GM23338 (cell line): ENCODE measurements around the gene ID3. TPM values are rescaled to one million over a fixed set of nuclear protein-coding genes. Genes with fewer than 3 reads are reported as not detected.

Experiments
- ATAC-seq: fragments of 200-7000 bp; cut with Tn5 transposase; 3 replicates; pipeline ENCODE4 v1.9.1; 2020
- DNase-seq: peaks from one replicate; pipeline ENCODE4 v3.0.0-alpha.2; 2015; ENCODE audit warnings: low spot score
- H2AFZ ChIP-seq: fragments of 200-600 bp; sonication (generic); 2 replicates; pipeline ENCODE4 v1.8.0; 2016; ENCODE audit warnings: antibody characterized with exemption, mild to moderate bottlenecking, moderate library complexity
- H3F3A ChIP-seq: fragments of 200-600 bp; sonication (generic); replicated peaks from 2 replicates; pipeline ENCODE4 v1.8.0; 2017; ENCODE audit warnings: antibody characterized with exemption, mixed run types, low read depth
- H3K27ac ChIP-seq: fragments of 200-600 bp; sonication (generic); 2 replicates; pipeline ENCODE4 v1.6.1; 2016; ENCODE audit warnings: low read depth
- H3K27me3 ChIP-seq: fragments of 200-600 bp; sonication (generic); 2 replicates; pipeline ENCODE4 v1.8.0; 2016; ENCODE audit warnings: mild to moderate bottlenecking, mixed run types, moderate library complexity; ENCODE audit not compliant: insufficient read depth
- H3K36me3 ChIP-seq: fragments of 200-600 bp; sonication (generic); 2 replicates; pipeline ENCODE4 v1.8.0; 2016; ENCODE audit warnings: mild to moderate bottlenecking; ENCODE audit not compliant: insufficient read depth
- H3K4me1 ChIP-seq: fragments of 200-600 bp; sonication (generic); 2 replicates; pipeline ENCODE4 v1.8.0; 2016; ENCODE audit warnings: mild to moderate bottlenecking, moderate library complexity; ENCODE audit not compliant: insufficient read depth
- H3K4me2 ChIP-seq: fragments of 200-600 bp; sonication (generic); 2 replicates; pipeline ENCODE4 v1.7.1; 2017; ENCODE audit warnings: mixed run types
- H3K4me3 ChIP-seq: fragments of 200-600 bp; sonication (generic); 2 replicates; pipeline ENCODE4 v1.6.1; 2016; ENCODE audit warnings: mixed run types
- H3K79me2 ChIP-seq: fragments of 200-600 bp; sonication (generic); replicated peaks from 2 replicates; pipeline ENCODE4 v1.8.0; 2017; ENCODE audit warnings: mild to moderate bottlenecking; ENCODE audit not compliant: insufficient read depth
- H3K9me2 ChIP-seq: fragments of 200-600 bp; sonication (generic); 2 replicates; pipeline ENCODE4 v1.8.0; 2017; ENCODE audit not compliant: insufficient read depth
- H4K20me1 ChIP-seq: fragments of 200-600 bp; sonication (generic); replicated peaks from 2 replicates; pipeline ENCODE4 v1.8.0; 2017; ENCODE audit warnings: mild to moderate bottlenecking; ENCODE audit not compliant: insufficient read depth
- H3K27ac Mint-ChIP-seq: 2 replicates; pipeline ENCODE4 v1.8.0; 2020; ENCODE audit warnings: inconsistent platforms, mild to moderate bottlenecking, moderate library complexity, mixed read lengths
- H3K27me3 Mint-ChIP-seq: 3 replicates; pipeline ENCODE4 v1.8.0; 2022; ENCODE audit warnings: low read depth, mild to moderate bottlenecking, moderate library complexity, mixed read lengths, inconsistent platforms; ENCODE audit not compliant: insufficient read depth, poor library complexity
- H3K36me3 Mint-ChIP-seq: 3 replicates; pipeline ENCODE4 v1.8.0; 2021; ENCODE audit warnings: low read depth, mild to moderate bottlenecking, inconsistent platforms, moderate library complexity, mixed read lengths
- H3K4me1 Mint-ChIP-seq: 3 replicates; pipeline ENCODE4 v1.8.0; 2020; ENCODE audit warnings: mild to moderate bottlenecking, inconsistent platforms, mixed read lengths
- H3K4me3 Mint-ChIP-seq: 3 replicates; pipeline ENCODE4 v1.8.0; 2021; ENCODE audit warnings: moderate library complexity, mild to moderate bottlenecking, inconsistent platforms, mixed read lengths
- H3K9me3 Mint-ChIP-seq: 3 replicates; pipeline ENCODE4 v1.8.0; 2020; ENCODE audit warnings: moderate library complexity, mild to moderate bottlenecking, inconsistent platforms, mixed read lengths
- CREB1 ChIP-seq: fragments of 250-450 bp; sonication (Bioruptor Pico); IDR thresholded peaks from 2 replicates; pipeline ENCODE4 v1.5.0; 2020; ENCODE audit warnings: low read depth, mild to moderate bottlenecking, moderate library complexity
- EZH2 ChIP-seq: fragments of 200-600 bp; sonication (generic); IDR thresholded peaks from one replicate; pipeline ENCODE4 v1.8.0; 2017; ENCODE audit warnings: antibody characterized with exemption, mild to moderate bottlenecking, low read depth; ENCODE audit not compliant: unreplicated experiment
- EZH2phosphoT487 ChIP-seq: fragments of 200-600 bp; sonication (generic); IDR thresholded peaks from one replicate; pipeline ENCODE4 v1.8.1; 2018; ENCODE audit warnings: antibody characterized with exemption; ENCODE audit not compliant: unreplicated experiment
- JUNB ChIP-seq: IDR thresholded peaks from one replicate; pipeline ENCODE4 v1.6.1; 2016; ENCODE audit warnings: antibody characterized with exemption; ENCODE audit not compliant: unreplicated experiment
- NANOG ChIP-seq: IDR thresholded peaks from 2 replicates; pipeline ENCODE4 v1.6.1; 2016; ENCODE audit warnings: antibody characterized with exemption, borderline replicate concordance
- POLR2AphosphoS5 ChIP-seq: IDR thresholded peaks from 2 replicates; pipeline ENCODE4 v1.6.1; 2016; ENCODE audit warnings: antibody characterized with exemption, low read depth
- STAT1 ChIP-seq: IDR thresholded peaks from one replicate; pipeline ENCODE4 v1.6.1; 2016; ENCODE audit warnings: antibody characterized with exemption; ENCODE audit not compliant: unreplicated experiment
- ZNF331 ChIP-seq: fragments of 250-450 bp; sonication (Bioruptor Pico); IDR thresholded peaks from 2 replicates; pipeline ENCODE4 v1.5.0; 2020; ENCODE audit warnings: low read depth, mild to moderate bottlenecking, moderate library complexity
- polyA plus RNA-seq: library from polyadenylated mRNA; unstranded; fragments of >200 nt; fragmentation: Nextera tagmentation; extraction: Ambion mirVana; gene quantifications from 2 replicates; pipeline ENCODE4 v1.2.1, GENCODE V29; 2016
- total RNA-seq: library from RNA; depleted of rRNA; stranded (reverse); fragments of >200 nt; shearing (Covaris generic); gene quantifications from 2 replicates; pipeline ENCODE4 v1.2.3, GENCODE V29; 2014
- TF ChIP-seq, protein P1 (sequence below): fragments of 250-450 bp; sonication (Bioruptor Pico); IDR thresholded peaks from 2 replicates; pipeline ENCODE4 v1.5.0; 2020; ENCODE audit warnings: mild to moderate bottlenecking, moderate library complexity
- TF ChIP-seq, protein P2 (sequence below): IDR thresholded peaks from one replicate; pipeline ENCODE4 v1.6.1; 2018; ENCODE audit warnings: antibody characterized with exemption; ENCODE audit not compliant: unreplicated experiment
- TF ChIP-seq, protein P3 (sequence below): IDR thresholded peaks from 2 replicates; pipeline ENCODE4 v1.6.1; 2016; ENCODE audit warnings: antibody characterized with exemption

ID3 gene
- total and polyA plus RNA-seq, 2 experiments from 2014 or later = 164 to 345 TPM

DNA sequence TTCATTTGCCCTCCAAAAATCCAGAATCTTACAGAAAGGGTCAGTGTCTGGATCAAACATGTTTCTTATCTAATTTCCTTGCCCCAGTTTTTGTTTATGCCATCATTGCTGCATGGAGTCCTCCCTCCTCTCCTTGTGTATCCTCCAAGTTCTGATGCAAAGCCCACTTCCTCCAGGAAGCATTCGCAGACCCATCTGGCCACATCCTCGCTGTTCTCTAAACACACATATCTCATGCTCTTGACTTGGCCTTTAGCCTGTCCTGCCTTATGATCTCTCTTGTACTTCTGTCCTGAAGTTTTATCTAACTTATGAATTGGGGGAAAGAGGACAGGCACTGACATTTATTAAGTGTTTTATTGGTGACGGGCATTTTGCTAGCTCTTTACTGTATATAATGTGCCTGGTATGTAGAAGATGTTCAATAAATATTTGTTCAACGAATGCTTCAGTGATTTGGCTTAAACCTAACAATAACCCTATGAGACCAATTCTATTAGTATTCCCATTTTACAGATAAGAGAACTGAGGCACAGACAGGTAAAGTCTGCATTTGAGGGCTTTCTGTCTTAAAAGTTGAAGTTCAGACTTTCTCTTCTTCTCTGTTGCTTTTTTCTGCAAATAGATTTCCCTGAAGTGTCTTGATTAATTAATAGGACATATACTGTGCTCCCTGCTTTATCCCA is 19.2 kb upstream of the ID3 start (continued):
- TF ChIP-seq, protein P1, sequence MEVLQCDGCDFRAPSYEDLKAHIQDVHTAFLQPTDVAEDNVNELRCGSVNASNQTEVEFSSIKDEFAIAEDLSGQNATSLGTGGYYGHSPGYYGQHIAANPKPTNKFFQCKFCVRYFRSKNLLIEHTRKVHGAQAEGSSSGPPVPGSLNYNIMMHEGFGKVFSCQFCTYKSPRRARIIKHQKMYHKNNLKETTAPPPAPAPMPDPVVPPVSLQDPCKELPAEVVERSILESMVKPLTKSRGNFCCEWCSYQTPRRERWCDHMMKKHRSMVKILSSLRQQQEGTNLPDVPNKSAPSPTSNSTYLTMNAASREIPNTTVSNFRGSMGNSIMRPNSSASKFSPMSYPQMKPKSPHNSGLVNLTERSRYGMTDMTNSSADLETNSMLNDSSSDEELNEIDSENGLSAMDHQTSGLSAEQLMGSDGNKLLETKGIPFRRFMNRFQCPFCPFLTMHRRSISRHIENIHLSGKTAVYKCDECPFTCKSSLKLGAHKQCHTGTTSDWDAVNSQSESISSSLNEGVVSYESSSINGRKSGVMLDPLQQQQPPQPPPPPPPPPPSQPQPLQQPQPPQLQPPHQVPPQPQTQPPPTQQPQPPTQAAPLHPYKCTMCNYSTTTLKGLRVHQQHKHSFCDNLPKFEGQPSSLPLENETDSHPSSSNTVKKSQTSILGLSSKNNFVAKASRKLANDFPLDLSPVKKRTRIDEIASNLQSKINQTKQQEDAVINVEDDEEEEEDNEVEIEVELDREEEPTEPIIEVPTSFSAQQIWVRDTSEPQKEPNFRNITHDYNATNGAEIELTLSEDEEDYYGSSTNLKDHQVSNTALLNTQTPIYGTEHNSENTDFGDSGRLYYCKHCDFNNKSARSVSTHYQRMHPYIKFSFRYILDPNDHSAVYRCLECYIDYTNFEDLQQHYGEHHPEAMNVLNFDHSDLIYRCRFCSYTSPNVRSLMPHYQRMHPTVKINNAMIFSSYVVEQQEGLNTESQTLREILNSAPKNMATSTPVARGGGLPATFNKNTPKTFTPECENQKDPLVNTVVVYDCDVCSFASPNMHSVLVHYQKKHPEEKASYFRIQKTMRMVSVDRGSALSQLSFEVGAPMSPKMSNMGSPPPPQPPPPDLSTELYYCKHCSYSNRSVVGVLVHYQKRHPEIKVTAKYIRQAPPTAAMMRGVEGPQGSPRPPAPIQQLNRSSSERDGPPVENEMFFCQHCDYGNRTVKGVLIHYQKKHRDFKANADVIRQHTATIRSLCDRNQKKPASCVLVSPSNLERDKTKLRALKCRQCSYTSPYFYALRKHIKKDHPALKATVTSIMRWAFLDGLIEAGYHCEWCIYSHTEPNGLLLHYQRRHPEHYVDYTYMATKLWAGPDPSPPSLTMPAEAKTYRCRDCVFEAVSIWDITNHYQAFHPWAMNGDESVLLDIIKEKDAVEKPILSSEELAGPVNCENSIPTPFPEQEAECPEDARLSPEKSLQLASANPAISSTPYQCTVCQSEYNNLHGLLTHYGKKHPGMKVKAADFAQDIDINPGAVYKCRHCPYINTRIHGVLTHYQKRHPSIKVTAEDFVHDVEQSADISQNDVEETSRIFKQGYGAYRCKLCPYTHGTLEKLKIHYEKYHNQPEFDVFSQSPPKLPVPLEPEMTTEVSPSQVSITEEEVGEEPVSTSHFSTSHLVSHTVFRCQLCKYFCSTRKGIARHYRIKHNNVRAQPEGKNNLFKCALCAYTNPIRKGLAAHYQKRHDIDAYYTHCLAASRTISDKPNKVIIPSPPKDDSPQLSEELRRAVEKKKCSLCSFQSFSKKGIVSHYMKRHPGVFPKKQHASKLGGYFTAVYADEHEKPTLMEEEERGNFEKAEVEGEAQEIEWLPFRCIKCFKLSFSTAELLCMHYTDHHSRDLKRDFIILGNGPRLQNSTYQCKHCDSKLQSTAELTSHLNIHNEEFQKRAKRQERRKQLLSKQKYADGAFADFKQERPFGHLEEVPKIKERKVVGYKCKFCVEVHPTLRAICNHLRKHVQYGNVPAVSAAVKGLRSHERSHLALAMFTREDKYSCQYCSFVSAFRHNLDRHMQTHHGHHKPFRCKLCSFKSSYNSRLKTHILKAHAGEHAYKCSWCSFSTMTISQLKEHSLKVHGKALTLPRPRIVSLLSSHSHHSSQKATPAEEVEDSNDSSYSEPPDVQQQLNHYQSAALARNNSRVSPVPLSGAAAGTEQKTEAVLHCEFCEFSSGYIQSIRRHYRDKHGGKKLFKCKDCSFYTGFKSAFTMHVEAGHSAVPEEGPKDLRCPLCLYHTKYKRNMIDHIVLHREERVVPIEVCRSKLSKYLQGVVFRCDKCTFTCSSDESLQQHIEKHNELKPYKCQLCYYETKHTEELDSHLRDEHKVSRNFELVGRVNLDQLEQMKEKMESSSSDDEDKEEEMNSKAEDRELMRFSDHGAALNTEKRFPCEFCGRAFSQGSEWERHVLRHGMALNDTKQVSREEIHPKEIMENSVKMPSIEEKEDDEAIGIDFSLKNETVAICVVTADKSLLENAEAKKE (CRISPR knock-in tag) = no peak
- TF ChIP-seq ZNF331 (CRISPR knock-in tag) = no peak
- TF ChIP-seq STAT1 = no peak

DNA sequence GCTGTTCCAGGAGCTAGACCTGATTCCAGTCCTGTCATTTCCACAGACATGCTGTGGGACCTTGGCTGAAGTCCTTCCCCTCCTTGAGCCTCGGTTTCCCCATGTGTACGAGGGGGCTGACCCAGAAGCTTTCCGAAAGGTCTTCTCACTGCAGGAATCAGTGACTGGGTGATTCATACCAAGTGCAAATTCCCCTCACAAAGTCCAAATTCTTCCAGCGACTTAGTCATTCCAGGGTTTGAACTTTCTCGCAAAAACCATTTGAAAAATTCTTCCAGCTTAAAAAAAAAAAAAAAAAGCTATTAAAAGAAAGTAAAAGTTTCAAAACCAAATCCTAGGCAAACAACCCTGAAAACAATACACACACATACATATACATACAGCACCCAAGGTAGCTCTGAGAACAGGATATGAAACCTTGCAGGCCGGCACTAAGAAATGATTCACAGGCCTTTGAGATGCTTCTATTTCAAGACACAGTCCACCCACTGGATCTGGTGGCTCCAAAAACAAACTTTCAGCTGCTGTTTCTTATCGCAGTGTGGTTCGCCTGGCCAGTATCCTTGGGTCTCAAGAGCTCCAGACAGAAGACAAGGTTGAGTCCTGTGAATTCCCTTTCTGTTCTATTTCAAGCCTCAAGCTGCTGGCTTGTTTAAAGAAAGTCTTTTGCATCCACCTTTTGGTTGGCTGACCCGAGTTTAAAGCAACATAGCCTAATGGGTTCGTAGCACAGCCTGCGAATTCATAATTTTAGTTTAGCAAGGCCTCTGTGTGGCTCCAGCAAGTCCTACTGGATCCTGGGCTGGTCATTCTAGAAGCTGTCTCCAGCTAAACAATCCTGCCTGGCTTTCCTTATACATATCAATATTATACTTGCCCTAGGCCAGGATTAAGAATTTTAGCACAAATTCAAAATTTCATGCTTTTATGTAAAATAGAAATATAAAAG is 18.0 kb upstream of the ID3 start:
- Histone ChIP-seq H4K20me1 (no peaks in the 10 kb centered on the region), H3K4me2 (no peak overlapping the region), H3K27me3 (no peaks in the 10 kb centered on the region), H3F3A (no peaks in the 10 kb centered on the region), H2AFZ (peak overlapping the region; percentile 86), H3K4me1 (peaks cover 11% of the 10 kb centered on the region), H3K4me3 (no peak overlapping the region), H3K79me2 (no peaks in the 10 kb centered on the region), H3K36me3 (no peaks in the 10 kb centered on the region), H3K27ac (no peak overlapping the region), H3K9me2 (no peaks in the 10 kb centered on the region)
- no peak for TF ChIP-seq EZH2
- no peak for TF ChIP-seq CREB1 (CRISPR knock-in tag)
- TF ChIP-seq, protein P2, sequence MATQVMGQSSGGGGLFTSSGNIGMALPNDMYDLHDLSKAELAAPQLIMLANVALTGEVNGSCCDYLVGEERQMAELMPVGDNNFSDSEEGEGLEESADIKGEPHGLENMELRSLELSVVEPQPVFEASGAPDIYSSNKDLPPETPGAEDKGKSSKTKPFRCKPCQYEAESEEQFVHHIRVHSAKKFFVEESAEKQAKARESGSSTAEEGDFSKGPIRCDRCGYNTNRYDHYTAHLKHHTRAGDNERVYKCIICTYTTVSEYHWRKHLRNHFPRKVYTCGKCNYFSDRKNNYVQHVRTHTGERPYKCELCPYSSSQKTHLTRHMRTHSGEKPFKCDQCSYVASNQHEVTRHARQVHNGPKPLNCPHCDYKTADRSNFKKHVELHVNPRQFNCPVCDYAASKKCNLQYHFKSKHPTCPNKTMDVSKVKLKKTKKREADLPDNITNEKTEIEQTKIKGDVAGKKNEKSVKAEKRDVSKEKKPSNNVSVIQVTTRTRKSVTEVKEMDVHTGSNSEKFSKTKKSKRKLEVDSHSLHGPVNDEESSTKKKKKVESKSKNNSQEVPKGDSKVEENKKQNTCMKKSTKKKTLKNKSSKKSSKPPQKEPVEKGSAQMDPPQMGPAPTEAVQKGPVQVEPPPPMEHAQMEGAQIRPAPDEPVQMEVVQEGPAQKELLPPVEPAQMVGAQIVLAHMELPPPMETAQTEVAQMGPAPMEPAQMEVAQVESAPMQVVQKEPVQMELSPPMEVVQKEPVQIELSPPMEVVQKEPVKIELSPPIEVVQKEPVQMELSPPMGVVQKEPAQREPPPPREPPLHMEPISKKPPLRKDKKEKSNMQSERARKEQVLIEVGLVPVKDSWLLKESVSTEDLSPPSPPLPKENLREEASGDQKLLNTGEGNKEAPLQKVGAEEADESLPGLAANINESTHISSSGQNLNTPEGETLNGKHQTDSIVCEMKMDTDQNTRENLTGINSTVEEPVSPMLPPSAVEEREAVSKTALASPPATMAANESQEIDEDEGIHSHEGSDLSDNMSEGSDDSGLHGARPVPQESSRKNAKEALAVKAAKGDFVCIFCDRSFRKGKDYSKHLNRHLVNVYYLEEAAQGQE = no peak
- TF ChIP-seq NANOG = no peak
- no peak for TF ChIP-seq EZH2phosphoT487
- TF ChIP-seq JUNB = no peak
- no peak for TF ChIP-seq POLR2AphosphoS5
- TF ChIP-seq, protein P3, sequence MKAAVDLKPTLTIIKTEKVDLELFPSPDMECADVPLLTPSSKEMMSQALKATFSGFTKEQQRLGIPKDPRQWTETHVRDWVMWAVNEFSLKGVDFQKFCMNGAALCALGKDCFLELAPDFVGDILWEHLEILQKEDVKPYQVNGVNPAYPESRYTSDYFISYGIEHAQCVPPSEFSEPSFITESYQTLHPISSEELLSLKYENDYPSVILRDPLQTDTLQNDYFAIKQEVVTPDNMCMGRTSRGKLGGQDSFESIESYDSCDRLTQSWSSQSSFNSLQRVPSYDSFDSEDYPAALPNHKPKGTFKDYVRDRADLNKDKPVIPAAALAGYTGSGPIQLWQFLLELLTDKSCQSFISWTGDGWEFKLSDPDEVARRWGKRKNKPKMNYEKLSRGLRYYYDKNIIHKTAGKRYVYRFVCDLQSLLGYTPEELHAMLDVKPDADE = no peak
- DNase-seq = no peak
- Mint-ChIP-seq H3K9me3 (peaks cover 7% of the 10 kb centered on the region; the same call in 1 of the 3 replicates), H3K4me3 (no peak overlapping the region; the same call in 2 of the 3 replicates), H3K4me1 (peaks cover 31% of the 10 kb centered on the region), H3K27ac (no peak overlapping the region), H3K36me3 (peaks cover 4% of the 10 kb centered on the region; the same call in 1 of the 3 replicates), H3K27me3 (peaks cover 8% of the 10 kb centered on the region)
- no peak for ATAC-seq
